Vagina (tissue), 2 donors: ENCODE data around the gene GRAMD4.

Experiments used
- CTCF ChIP-seq, 3 experiments: fragments of 450-650 bp in 2 of 3; fragments of 200-600 bp in 1 of 3; sonication (generic) in 1 of 3; IDR thresholded peaks; one replicate each; pipeline ENCODE4 v1.5.1; 2017 to 2019; ENCODE audit warnings: antibody characterized with exemption in 3 of 3, mild to moderate bottlenecking in 2 of 3, moderate library complexity in 2 of 3
- POLR2AphosphoS5 ChIP-seq, 2 donors: sonication (generic); formaldehyde crosslinking; IDR thresholded peaks; one replicate each; pipeline ENCODE4 v1.9.0; 2017; ENCODE audit warnings: antibody characterized with exemption in 2 of 2, mild to moderate bottlenecking in 2 of 2, low read depth in 1 of 2; ENCODE audit not compliant: insufficient read depth in 1 of 2

- TF ChIP-seq POLR2AphosphoS5 (IDR thresholded peaks at IDR 0.05; ENCODE audit: insufficient read depth in 1 of 2, low read depth in 1 of 2), result no peak
- no peak for TF ChIP-seq CTCF (IDR thresholded peaks at IDR 0.05)
These were observed 36.9 kb downstream of the GRAMD4 start for GRCh38 chr22:46656856-46657654.
